A549 treated with DMSO at 1 μM for 4 hours (cell line): Measurements from ENCODE around the gene NFXL1. TPM values are rescaled to one million over a fixed set of nuclear protein-coding genes. Genes with fewer than 3 reads are reported as not detected.

Experiments
- total RNA-seq: library from RNA; stranded (reverse); fragments of 200-300 nt; extraction: Qiagen RNA extraction; gene quantifications from 5 replicates; pipeline ENCODE4 v1.2.3, GENCODE V29; 2022; ENCODE audit warnings: low read depth

Gene NFXL1
- 6.3 to 8.2 TPM (median 6.5 TPM) in 5 replicates for total RNA-seq

DNA sequence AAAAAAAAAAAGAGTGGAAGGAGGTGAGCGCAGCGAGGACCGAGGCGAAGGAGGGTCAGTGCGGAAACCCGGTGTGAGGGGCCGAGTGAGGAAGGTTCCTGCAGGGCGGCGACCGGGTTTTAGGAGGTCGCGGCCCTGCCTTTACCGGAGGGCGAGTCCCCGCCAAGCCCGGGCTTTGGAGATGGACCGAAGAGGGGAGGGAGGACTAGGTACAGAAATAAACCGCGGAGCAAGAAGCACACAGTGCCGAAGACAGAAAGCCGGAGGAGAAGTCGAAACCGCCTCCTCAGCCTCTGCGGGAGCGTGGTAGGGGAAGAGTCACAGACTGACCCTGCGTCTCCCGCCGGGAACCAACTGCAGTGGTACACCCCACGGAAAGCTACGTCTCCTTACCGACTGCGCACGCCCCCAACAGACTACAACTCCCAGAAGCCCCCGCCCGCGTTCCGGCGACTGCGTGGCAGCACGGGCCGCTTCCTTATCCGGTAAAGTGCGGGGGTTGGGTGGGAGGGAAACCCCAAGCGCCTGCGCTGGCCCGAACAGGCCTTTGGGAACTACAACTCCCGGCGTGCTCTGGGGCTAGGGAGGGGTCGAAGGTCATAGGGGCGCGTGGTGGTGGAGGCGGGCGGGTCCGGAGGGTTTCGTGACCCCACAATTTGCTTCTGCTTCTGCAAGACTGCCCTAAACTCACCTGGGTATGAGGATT lies at the start of gene NFXL1:
Gene NFXL1 (minus strand): TSS at position 364 of the 706 bp plus-strand sequence. CDS start 380 bp downstream, outside the sequence.

DNA sequence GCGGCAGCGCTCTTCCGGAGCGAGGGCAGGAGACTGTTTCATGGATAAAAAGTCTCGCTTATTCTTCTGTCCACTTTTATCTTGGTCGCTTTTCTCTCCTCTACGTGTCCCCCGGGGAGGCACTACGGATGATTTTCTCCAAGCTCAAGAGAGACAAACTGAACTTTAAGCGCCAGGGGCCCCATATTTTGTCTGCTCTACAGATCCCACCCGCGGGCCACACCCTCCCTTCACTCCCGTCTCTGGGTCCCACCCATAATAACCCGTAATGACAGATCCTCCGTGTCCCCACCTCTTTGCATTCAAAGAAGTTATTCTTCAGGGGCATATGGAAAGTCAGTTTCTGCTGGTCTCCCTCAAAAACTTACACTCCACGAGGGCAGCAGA lies 76.5 kb downstream of the NFXL1 start, which contains the start of gene CORIN:
Gene CORIN (minus strand): TSS at position 160 of the 387 bp plus-strand sequence. CDS start 118 bp downstream, at position 42.

Other genes with a start within 250 kb of the NFXL1 start
- gene CORIN, start 76.5 kb downstream of the NFXL1 start, total RNA-seq: not detected in 5 replicates
- 0.15 TPM in 1 of 5 replicates, not detected in the others for gene CNGA1, start 102.1 kb upstream of the NFXL1 start, total RNA-seq
- 0.93 to 1.2 TPM (median 0.95 TPM) in 5 replicates for gene NIPAL1, start 102.2 kb upstream of the NFXL1 start, total RNA-seq
- gene TXK, start 219.7 kb upstream of the NFXL1 start, total RNA-seq: 0.11 to 0.28 TPM (median 0.25 TPM) in 5 replicates